PC-3 (cell line): ENCODE data around the gene THTPA. TPM values are rescaled to one million over a fixed set of nuclear protein-coding genes. Genes with fewer than 3 reads are reported as not detected.

Source experiments
- ATAC-seq: fragments of 200-7000 bp; cut with Tn5 transposase; 2 replicates; pipeline ENCODE4 v1.9.1; 2020; ENCODE audit warnings: mild to moderate bottlenecking, moderate library complexity
- BruUV-seq: library from RNA; stranded (reverse); fragments of 400-500 nt; replicated peaks from 2 replicates; lab custom pipeline; 2021; lab: Mats Ljungman, UMichigan
- CTCF ChIA-PET: fragments of 300-600 bp; sonication (Branson Sonifier 250); formaldehyde crosslinking; loops from one replicate; lab custom pipeline; 2022; ENCODE audit warnings: antibody characterized with exemption; lab: Charles Lee
- POLR2A ChIA-PET: fragments of 300-600 bp; sonication (Branson Sonifier 250); formaldehyde crosslinking; loops from one replicate; lab custom pipeline; 2022; ENCODE audit warnings: antibody characterized with exemption; ENCODE audit not compliant: unreplicated experiment; lab: Charles Lee
- DNase-seq: peaks from one replicate; pipeline ENCODE4 v3.0.0-alpha.2; 2015
- H2AFZ ChIP-seq: fragments of 300-600 bp; sonication (generic); 2 replicates; pipeline ENCODE4 v1.6.0; 2016; ENCODE audit warnings: antibody characterized with exemption, low read length
- H3F3A ChIP-seq: fragments of 300-600 bp; sonication (generic); one replicate; pipeline ENCODE4 v1.6.0; 2017; ENCODE audit warnings: antibody characterized with exemption, low read length, control low read depth, mild to moderate bottlenecking; ENCODE audit not compliant: unreplicated experiment
- H3K27ac ChIP-seq: fragments of 300-600 bp; sonication (generic); 2 replicates; pipeline ENCODE4 v1.5.1; 2016; ENCODE audit warnings: mild to moderate bottlenecking, low read length
- H3K27me3 ChIP-seq: fragments of 300-600 bp; sonication (generic); 2 replicates; pipeline ENCODE4 v1.6.1; 2016; ENCODE audit warnings: low read length, mixed read lengths
- H3K36me3 ChIP-seq: fragments of 300-600 bp; sonication (generic); 2 replicates; pipeline ENCODE4 v1.6.1; 2016; ENCODE audit warnings: low read depth, mixed run types, low read length, mixed read lengths
- H3K4me1 ChIP-seq: fragments of 300-600 bp; sonication (generic); 2 replicates; pipeline ENCODE4 v1.5.1; 2016; ENCODE audit warnings: low read length; ENCODE audit not compliant: insufficient read depth
- H3K4me2 ChIP-seq: fragments of 300-600 bp; sonication (generic); 2 replicates; pipeline ENCODE4 v1.6.0; 2016; ENCODE audit warnings: low read length
- H3K4me3 ChIP-seq: fragments of 300-600 bp; sonication (generic); 2 replicates; pipeline ENCODE4 v1.5.1; 2016; ENCODE audit warnings: mild to moderate bottlenecking, low read length, mixed read lengths
- H3K79me2 ChIP-seq: fragments of 300-600 bp; sonication (generic); 2 replicates; pipeline ENCODE4 v1.6.1; 2017; ENCODE audit warnings: low read length, mixed read lengths
- H3K9ac ChIP-seq: fragments of 300-600 bp; sonication (generic); 2 replicates; pipeline ENCODE4 v1.6.0; 2016; ENCODE audit warnings: mild to moderate bottlenecking, low read length
- H3K9me2 ChIP-seq: fragments of 300-600 bp; sonication (generic); replicated peaks from 2 replicates; pipeline ENCODE4 v1.6.1; 2016; ENCODE audit warnings: mixed run types, low read length, mixed read lengths
- H3K9me3 ChIP-seq: fragments of 300-600 bp; sonication (generic); 2 replicates; pipeline ENCODE4 v1.6.1; 2016; ENCODE audit warnings: low read length, mixed read lengths
- H4K20me1 ChIP-seq: fragments of 300-600 bp; sonication (generic); 2 replicates; pipeline ENCODE4 v1.6.1; 2016; ENCODE audit warnings: low read length, mixed read lengths
- CTCF ChIP-seq: fragments of 300-600 bp; sonication (generic); conservative IDR thresholded peaks from 2 replicates; pipeline ENCODE4 v1.5.1; 2017; ENCODE audit warnings: antibody characterized with exemption, low read depth, mild to moderate bottlenecking, low read length
- EZH2 ChIP-seq: fragments of 300-600 bp; sonication (generic); IDR thresholded peaks from one replicate; pipeline ENCODE4 v1.6.1; 2017; ENCODE audit warnings: antibody characterized with exemption, mild to moderate bottlenecking, low read length; ENCODE audit not compliant: unreplicated experiment
- EZH2phosphoT487 ChIP-seq: fragments of 300-600 bp; sonication (generic); IDR thresholded peaks from 2 replicates; pipeline ENCODE4 v1.6.1; 2018; ENCODE audit warnings: mild to moderate bottlenecking, antibody characterized with exemption, low read length, borderline replicate concordance
- intact Hi-C: fragments of 100-400 bp; cut with micrococcal nuclease; formaldehyde crosslinking; loops from 2 replicates; pipeline ENCODE4 v1.9.0; 2023
- total RNA-seq: library from RNA; depleted of rRNA; stranded (reverse); fragments of >200 nt; gene quantifications from 2 replicates; pipeline ENCODE4 v1.2.3, GENCODE V29; 2014

THTPA gene
- total RNA-seq, 1 experiment from 2014 or later = 13.0 TPM

GRCh38 chr14:23550812-23551265 lies 5.2 kb upstream of the THTPA start:
- Histone ChIP-seq H2AFZ (peak overlapping the region; percentile 95), H3F3A (no peaks in the 10 kb centered on the region), H3K4me1 (peaks cover 8% of the 10 kb centered on the region), H3K9me2 (no peaks in the 10 kb centered on the region), H3K27ac (no peak overlapping the region), H3K4me2 (peak overlapping the region; percentile 95), H3K27me3 (no peaks in the 10 kb centered on the region), H3K36me3 (no peaks in the 10 kb centered on the region), H3K4me3 (peak overlapping the region; percentile 97), H3K79me2 (peaks cover 12% of the 10 kb centered on the region), H3K9ac (peak overlapping the region; percentile 68), H3K9me3 (no peaks in the 10 kb centered on the region), H4K20me1 (no peaks in the 10 kb centered on the region)
- ChIA-PET CTCF (no interaction called here), POLR2A (no interaction called here)
- BruUV-seq = no TSS peak
- no peak for DNase-seq
- intact Hi-C loops = loop anchor here (10.0 kb wide), 1 partner anchor 476 kb away; no protein-coding TSS in a partner anchor
- TF ChIP-seq EZH2phosphoT487 = no peak
- no peak for TF ChIP-seq EZH2
- no peak for TF ChIP-seq CTCF
- ATAC-seq = peak; percentile 32

- H3K4me2 ChIP-seq = peak within 1 kb of the TSS; percentile 95
- H3K27me3 ChIP-seq = no peaks in the 10 kb centered on the region
- H3K36me3 ChIP-seq = no peaks in the 10 kb centered on the region
- DNase-seq (peak; percentile 84), ATAC-seq (peak; percentile 79)
- peak within 1 kb of the TSS; percentile 95 for H2AFZ ChIP-seq
- CTCF ChIA-PET = no interaction called here
- no peak within 1 kb of the TSS for H3K27ac ChIP-seq
- peak within 1 kb of the TSS; percentile 97 for H3K4me3 ChIP-seq
- H3K9me3 ChIP-seq = no peaks in the 10 kb centered on the region
- H3K79me2 ChIP-seq = peaks cover 15% of the 10 kb centered on the region
- no peaks in the 10 kb centered on the region for H3F3A ChIP-seq
- peaks cover 9% of the 10 kb centered on the region for H3K4me1 ChIP-seq
- BruUV-seq = no TSS peak
- POLR2A ChIA-PET = no interaction called here
- no peaks in the 10 kb centered on the region for H4K20me1 ChIP-seq
- H3K9ac ChIP-seq = peak within 1 kb of the TSS; percentile 68
- no peaks in the 10 kb centered on the region for H3K9me2 ChIP-seq
- intact Hi-C loops = loop anchor here (10.0 kb wide), 1 partner anchor 477 kb away; no protein-coding TSS in a partner anchor
- TF ChIP-seq CTCF = no peak
- TF ChIP-seq EZH2 = no peak
- TF ChIP-seq EZH2phosphoT487 = no peak
These were observed 4.6 kb upstream of the THTPA start, which contains the start of gene ZFHX2 for GRCh38 chr14:23551266-23552028. Gene ZFHX2 (minus strand): TSS chr14:23551765. CDS start chr14:23535325, 16,440 bp downstream.

- intact Hi-C loops = loop anchor here (10.0 kb wide), 1 partner anchor 481 kb away; no protein-coding TSS in a partner anchor
- ATAC-seq (peak; percentile 1; the same call in 1 of the 2 replicates), DNase-seq (no peak)
- no peak for TF ChIP-seq EZH2
- no peak for TF ChIP-seq EZH2phosphoT487
- TF ChIP-seq CTCF = no peak
- Histone ChIP-seq H3K4me2 (peak overlapping the region; percentile 92), H3K27me3 (no peaks in the 10 kb centered on the region), H3K9me3 (no peaks in the 10 kb centered on the region), H3K27ac (no peak overlapping the region), H3K9ac (peak overlapping the region; percentile 90; the same call in 1 of the 2 replicates), H3K9me2 (no peaks in the 10 kb centered on the region), H3K79me2 (peaks cover 33% of the 10 kb centered on the region), H2AFZ (peak overlapping the region; percentile 85), H4K20me1 (no peaks in the 10 kb centered on the region), H3K36me3 (peaks cover 7% of the 10 kb centered on the region; the same call in 1 of the 2 replicates), H3K4me1 (peaks cover 21% of the 10 kb centered on the region), H3F3A (no peaks in the 10 kb centered on the region), H3K4me3 (peak overlapping the region; percentile 85)
- ChIA-PET CTCF (no interaction called here), POLR2A (interaction anchor here (0.6 kb wide), 1 partner anchor 254 kb away, joined by 5 read pairs; no protein-coding TSS in a partner anchor)
- no TSS peak for BruUV-seq
These were observed 564 bp upstream of the THTPA start for GRCh38 chr14:23555533-23555881.
